NCI-H82 treated with DMSO at 0.1 percent for 48 hours (cell line): ENCODE data around the gene MAP3K12.
A peak's percentile ranks its signal among the peaks of the same experiment; 100 is the strongest.
"Not testable (repeated sequence)": the region's sequence is repeated elsewhere in the genome, so short reads cannot be mapped to it uniquely, and the experiment has no call there.

Source experiments
- DNase-seq: peaks from one replicate; lab custom pipeline; 2025; ENCODE audit not compliant: unreplicated experiment; lab: John Stamatoyannopoulos, UW

The MAP3K12 gene

GRCh38 chr12:53443955-53444354 is 55.3 kb downstream of the MAP3K12 start:
- DNase-seq = no peak

GRCh38 chr12:53441040-53441833 is 58.0 kb downstream of the MAP3K12 start, which contains the start of gene PRR13:
Gene PRR13, plus strand, starts transcription at chr12:53441734. Its CDS starts 981 bp downstream, at chr12:53442715.
- peak; percentile 99 for DNase-seq

- DNase-seq = not testable (repeated sequence)
Measured at GRCh38 chr12:53439582-53439981, 59.7 kb downstream of the MAP3K12 start.

GRCh38 chr12:53435326-53435725 is 63.9 kb downstream of the MAP3K12 start:
- not testable (repeated sequence) for DNase-seq

- DNase-seq = no peak
Measured at GRCh38 chr12:53431187-53431586, 68.1 kb downstream of the MAP3K12 start.

- no peak for DNase-seq
Measured at GRCh38 chr12:53430116-53430515, 69.1 kb downstream of the MAP3K12 start.
